ENCODE measurements around the gene CHN1.

Gene CHN1

GRCh38 chr2:174753038-174753633 lies 252.0 kb downstream of the CHN1 start:
- ChIA-PET CTCF (interaction anchor here (0.6 to 13.1 kb wide), 6 partner anchors 8 to 236 kb away, joined by 3 to 345 read pairs (median 3); partner anchors contain the start of gene CHRNA1), POLR2A (no interaction called here)
- no peak overlapping the region for H3K4me3 ChIP-seq (ENCODE audit: low read depth, low read length)

GRCh38 chr2:174752403-174753037 lies 252.7 kb downstream of the CHN1 start:
- CTCF ChIA-PET: interaction anchor here (1.1 to 13.1 kb wide), 4 partner anchors 9 to 237 kb away, joined by 3 to 345 read pairs (median 6); partner anchors contain the start of gene CHRNA1
- POLR2A ChIA-PET: no interaction called here
- no peak overlapping the region for H3K4me3 ChIP-seq (ENCODE audit: low read depth, low read length)
- DNase-seq (ENCODE audit: low read depth, low spot score): no peak
- TF ChIP-seq CTCF (IDR thresholded peaks at IDR 0.05; ENCODE audit: insufficient read depth, low read length, missing control alignments): no peak

More at GRCh38 chr2:174753038-174753633, 252.0 kb downstream of the CHN1 start:
- TF ChIP-seq CTCF (IDR thresholded peaks at IDR 0.05; ENCODE audit: insufficient read depth, low read length, missing control alignments): no peak
- DNase-seq (ENCODE audit: low read depth, low spot score): no peak

GRCh38 chr2:174750923-174751441 lies 254.2 kb downstream of the CHN1 start:
- H3K4me3 ChIP-seq (ENCODE audit: low read depth, low read length): no peak overlapping the region
- ChIA-PET POLR2A (no interaction called here), CTCF (interaction anchor here (0.7 to 13.1 kb wide), 6 partner anchors 9 to 259 kb away, joined by 3 to 345 read pairs (median 19); partner anchors contain the start of gene CHRNA1)
- no peak for TF ChIP-seq CTCF (IDR thresholded peaks at IDR 0.05; ENCODE audit: insufficient read depth, low read length, missing control alignments)
- DNase-seq (ENCODE audit: low read depth, low spot score): no peak

GRCh38 chr2:174749793-174750192 lies 255.4 kb downstream of the CHN1 start:
- ChIA-PET POLR2A (no interaction called here), CTCF (interaction anchor here (0.7 to 13.1 kb wide), 38 partner anchors 9 to 366 kb away, joined by 3 to 345 read pairs (median 6); partner anchors contain the start of genes CHN1 and CHRNA1)
- no peak for TF ChIP-seq CTCF (IDR thresholded peaks at IDR 0.05; ENCODE audit: insufficient read depth, low read length, missing control alignments)
- no peak overlapping the region for H3K4me3 ChIP-seq (ENCODE audit: low read depth, low read length)
- no peak for DNase-seq (ENCODE audit: low read depth, low spot score)

GRCh38 chr2:174748948-174749347 lies 256.2 kb downstream of the CHN1 start:
- H3K4me3 ChIP-seq (ENCODE audit: low read depth, low read length): no peak overlapping the region
- DNase-seq (ENCODE audit: low read depth, low spot score): no peak
- POLR2A ChIA-PET: interaction anchor here (0.6 kb wide), 1 partner anchor 382 kb away, joined by 3 read pairs; no protein-coding TSS in a partner anchor
- CTCF ChIA-PET: interaction anchor here (0.5 to 13.1 kb wide), 51 partner anchors 8 to 404 kb away, joined by 3 to 345 read pairs (median 5); partner anchors contain the start of genes CHN1 and CHRNA1
- peak; percentile 72 for TF ChIP-seq CTCF (IDR thresholded peaks at IDR 0.05; ENCODE audit: insufficient read depth, low read length, missing control alignments)
